Fibroblast of the aortic adventitia (primary cell): Measurements from ENCODE around the gene TLK1. TPM values are rescaled to one million over a fixed set of nuclear protein-coding genes. Genes with fewer than 3 reads are reported as not detected.

Experiments used
- DNase-seq: peaks from one replicate; pipeline ENCODE4 v3.0.0-alpha.2; 2010; ENCODE audit warnings: low read depth
- H3K4me3 ChIP-seq: 2 replicates; pipeline ENCODE4 v1.5.1; 2011; ENCODE audit warnings: low read depth, mild to moderate bottlenecking, control low read depth, low read length, moderate library complexity
- CTCF ChIP-seq: IDR thresholded peaks from 2 replicates; pipeline ENCODE4 v1.5.1; 2011; ENCODE audit warnings: mild to moderate bottlenecking, low read length, control low read depth, inconsistent platforms; ENCODE audit not compliant: insufficient read depth
- total RNA-seq: library from RNA; depleted of rRNA; stranded (reverse); fragments of >200 nt; gene quantifications from 2 replicates; pipeline ENCODE4 v1.2.3, GENCODE V29; 2012; ENCODE audit warnings: low replicate concordance

TLK1 gene
- total RNA-seq, 1 donor: 28.1 TPM

DNA sequence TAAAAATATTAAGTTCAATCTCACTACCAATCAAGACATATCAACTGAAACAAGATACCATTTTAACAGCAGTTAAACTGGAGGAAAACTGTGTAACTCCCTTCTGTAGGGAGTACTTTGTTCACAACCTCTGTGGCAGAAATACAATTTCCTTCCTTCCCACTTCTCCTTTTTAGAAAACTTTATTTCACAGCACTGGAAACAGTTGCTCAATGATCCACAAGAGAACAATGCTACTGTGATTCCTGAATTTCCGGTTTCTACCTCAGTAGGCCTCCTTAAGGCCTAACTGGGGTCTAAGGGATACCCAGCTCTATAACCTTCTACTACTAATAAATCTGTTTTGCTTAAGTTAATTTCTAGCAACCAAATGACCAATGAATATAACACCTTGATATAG lies 14.1 kb downstream of the TLK1 start:
- TF ChIP-seq CTCF: no peak
- no peak for DNase-seq

DNA sequence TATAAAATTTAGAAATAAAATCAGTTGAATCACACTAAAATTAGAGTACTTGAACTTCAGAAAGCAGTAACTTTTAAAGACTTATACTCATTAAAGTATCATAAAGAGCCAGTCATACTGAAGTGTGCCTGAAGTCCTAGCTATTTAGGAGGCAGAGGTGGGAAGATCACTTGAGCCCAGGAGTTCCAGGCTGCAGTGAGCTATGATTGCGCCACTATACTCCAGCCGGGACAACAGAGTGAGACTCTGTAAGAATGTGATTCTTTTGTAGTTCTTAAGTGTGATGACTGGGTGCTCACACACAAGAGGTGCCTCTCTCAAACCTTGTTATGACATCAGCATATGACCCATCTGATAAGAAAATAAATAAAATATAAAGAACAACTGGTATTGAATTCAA lies 14.6 kb downstream of the TLK1 start:
- TF ChIP-seq CTCF: no peak
- DNase-seq: no peak

More for the DNA sequence above, 14.1 kb downstream of the TLK1 start:
- H3K4me3 ChIP-seq: no peak overlapping the region

DNA sequence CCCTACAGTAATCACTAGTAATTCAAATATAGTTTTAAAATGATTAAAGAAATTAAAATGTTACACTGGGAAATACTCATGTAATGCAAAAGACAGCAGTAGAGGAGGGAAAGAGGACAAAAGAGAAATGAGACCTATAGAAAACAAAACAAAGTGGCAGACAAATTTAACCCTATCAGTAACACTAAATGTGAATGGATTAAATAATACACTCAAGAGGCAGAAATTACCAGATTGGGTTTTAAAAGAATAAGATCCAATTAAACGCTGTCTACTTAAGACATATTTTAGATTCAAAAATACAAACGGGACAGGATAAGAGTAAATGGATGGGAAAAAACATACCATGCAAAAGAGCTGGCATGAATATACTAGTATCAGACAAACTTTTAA lies 17.0 kb downstream of the TLK1 start:
- no peak for DNase-seq
- TF ChIP-seq CTCF: no peak
- H3K4me3 ChIP-seq: no peak overlapping the region

More for the DNA sequence above, 14.6 kb downstream of the TLK1 start:
- no peak overlapping the region for H3K4me3 ChIP-seq

DNA sequence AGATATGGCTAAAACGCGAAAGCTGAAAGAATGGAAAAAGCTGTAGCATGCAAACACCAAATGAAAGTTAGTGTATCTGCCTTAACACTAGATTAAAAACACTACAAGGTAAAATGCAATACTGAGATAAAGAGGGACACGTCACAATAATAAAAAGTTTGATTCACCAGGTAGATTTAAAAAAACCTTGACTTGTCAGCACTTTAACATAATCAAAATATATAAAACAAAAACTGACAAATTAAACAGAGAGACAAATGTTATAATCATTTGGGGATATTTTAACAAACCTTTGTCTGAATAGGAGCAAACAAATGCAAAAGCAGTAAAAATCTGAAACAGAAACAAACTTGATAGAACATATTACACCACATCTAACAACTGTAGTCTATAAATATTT lies 18.3 kb downstream of the TLK1 start:
- no peak for DNase-seq
- TF ChIP-seq CTCF: no peak

GRCh38 chr2:171141320-171141719 lies 19.4 kb downstream of the TLK1 start:
- TF ChIP-seq CTCF: peak; percentile 22
- H3K4me3 ChIP-seq: no peak overlapping the region
- peak; percentile 27 for DNase-seq

More for the DNA sequence above, 18.3 kb downstream of the TLK1 start:
- no peak overlapping the region for H3K4me3 ChIP-seq

DNA sequence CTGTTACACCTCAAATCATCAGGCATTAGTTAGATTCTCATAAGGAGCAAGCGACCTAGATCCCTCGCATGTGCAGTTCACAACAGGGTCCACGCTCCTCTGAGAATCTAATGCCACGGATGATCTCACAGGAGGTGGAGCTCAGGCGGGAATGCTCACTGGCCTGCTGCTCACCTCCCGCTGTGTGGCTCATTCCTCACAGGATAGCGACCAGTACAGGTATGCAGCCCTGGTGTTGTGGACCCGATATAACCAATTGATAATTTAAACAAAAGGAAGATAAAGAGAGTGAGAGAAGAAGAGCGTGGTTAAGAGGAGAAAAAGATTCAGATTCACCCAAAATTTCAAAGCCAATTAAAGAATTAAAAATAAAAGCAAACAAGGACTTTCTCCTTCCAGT lies 20.8 kb downstream of the TLK1 start:
- DNase-seq: no peak
- no peak overlapping the region for H3K4me3 ChIP-seq
- no peak for TF ChIP-seq CTCF

- DNase-seq: no peak
- no peak overlapping the region for H3K4me3 ChIP-seq
- TF ChIP-seq CTCF: no peak
These were observed 24.7 kb downstream of the TLK1 start for GRCh38 chr2:171136024-171136423.
